ENCODE data around the gene UMOD.

Gene UMOD

DNA sequence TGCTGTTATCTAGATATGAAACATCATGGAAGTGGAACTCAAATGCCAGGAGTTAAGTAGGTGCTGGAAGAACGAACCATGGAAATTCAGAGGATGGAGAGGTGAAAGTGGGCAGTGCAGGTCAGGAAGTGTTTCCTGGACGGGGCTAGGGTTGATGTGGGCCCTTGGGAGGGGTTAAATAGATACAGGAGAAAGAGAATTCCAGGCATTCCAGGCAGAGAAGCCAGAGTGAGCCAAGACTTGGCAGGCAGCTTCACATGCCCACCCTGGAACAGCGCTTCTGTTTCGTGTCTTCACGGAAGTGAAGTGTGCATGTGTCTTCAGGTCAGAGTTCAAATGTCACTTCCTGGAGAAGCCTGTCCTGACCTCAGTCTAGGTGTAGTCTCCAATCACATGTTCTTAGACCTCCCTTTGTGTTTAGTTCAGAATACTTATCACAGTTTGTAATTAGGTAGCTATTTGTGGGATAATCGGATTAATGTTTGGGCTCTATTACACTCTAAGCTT lies 66.5 kb downstream of the UMOD start:
- no peak for TF ChIP-seq CSDC2 (CRISPR knock-in tag; IDR thresholded peaks at IDR 0.05)
- TF ChIP-seq ZFP30 (CRISPR knock-in tag; IDR thresholded peaks at IDR 0.05): no peak
- TF ChIP-seq, protein P1, sequence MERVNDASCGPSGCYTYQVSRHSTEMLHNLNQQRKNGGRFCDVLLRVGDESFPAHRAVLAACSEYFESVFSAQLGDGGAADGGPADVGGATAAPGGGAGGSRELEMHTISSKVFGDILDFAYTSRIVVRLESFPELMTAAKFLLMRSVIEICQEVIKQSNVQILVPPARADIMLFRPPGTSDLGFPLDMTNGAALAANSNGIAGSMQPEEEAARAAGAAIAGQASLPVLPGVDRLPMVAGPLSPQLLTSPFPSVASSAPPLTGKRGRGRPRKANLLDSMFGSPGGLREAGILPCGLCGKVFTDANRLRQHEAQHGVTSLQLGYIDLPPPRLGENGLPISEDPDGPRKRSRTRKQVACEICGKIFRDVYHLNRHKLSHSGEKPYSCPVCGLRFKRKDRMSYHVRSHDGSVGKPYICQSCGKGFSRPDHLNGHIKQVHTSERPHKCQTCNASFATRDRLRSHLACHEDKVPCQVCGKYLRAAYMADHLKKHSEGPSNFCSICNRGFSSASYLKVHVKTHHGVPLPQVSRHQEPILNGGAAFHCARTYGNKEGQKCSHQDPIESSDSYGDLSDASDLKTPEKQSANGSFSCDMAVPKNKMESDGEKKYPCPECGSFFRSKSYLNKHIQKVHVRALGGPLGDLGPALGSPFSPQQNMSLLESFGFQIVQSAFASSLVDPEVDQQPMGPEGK (CRISPR knock-in tag; IDR thresholded peaks at IDR 0.05; ENCODE audit: borderline replicate concordance): no peak
- TF ChIP-seq POU6F1 (CRISPR knock-in tag; IDR thresholded peaks at IDR 0.05; ENCODE audit: borderline replicate concordance, low read depth): no peak
- TF ChIP-seq PPARA (CRISPR knock-in tag; IDR thresholded peaks at IDR 0.05; ENCODE audit: borderline replicate concordance): no peak
- ATAC-seq: no peak
